Measurements from ENCODE around the gene TSEN15.

TSEN15 gene

DNA sequence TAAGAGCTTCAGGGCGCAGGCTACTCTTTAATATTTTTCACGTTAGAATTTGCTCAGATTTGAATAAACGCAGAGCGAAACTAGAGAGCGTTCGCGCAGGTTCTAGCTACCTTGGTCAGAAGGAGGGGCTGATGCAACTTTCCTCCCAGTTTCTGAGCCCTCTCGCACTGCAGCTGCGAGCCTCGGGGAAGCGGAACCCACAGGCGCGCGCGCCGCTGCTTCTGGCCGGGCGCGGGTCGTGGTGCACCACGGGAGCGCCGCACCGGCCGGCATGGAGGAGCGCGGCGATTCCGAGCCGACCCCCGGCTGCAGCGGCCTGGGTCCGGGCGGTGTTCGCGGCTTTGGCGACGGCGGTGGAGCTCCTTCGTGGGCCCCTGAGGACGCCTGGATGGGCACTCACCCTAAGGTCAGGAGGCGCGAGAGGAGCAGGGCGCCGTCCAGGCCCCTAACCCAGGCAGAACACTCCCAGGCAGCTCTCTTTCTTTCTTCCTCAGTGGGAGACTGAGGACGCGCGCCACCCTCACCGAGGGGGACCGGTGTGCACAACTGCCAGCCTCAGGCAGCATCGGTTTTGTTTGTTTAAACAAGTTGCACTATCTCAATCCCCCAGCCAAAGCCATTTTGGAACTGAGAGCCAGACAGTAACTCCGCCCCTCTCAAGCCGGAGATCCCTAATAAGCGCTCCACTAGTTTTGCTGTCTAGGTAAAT is at the start of gene TSEN15:
TSS of gene TSEN15 (plus strand) at position 246 of the 709 bp plus-strand sequence. CDS start at position 272, 26 bp downstream.
- no peaks in the 10 kb centered on the region for H3K9me3 ChIP-seq (ENCODE audit: control insufficient read depth, low read depth, low read length)
- peak within 1 kb of the TSS; percentile 58 for H3K27ac ChIP-seq (ENCODE audit: low read length)
- H3K27me3 ChIP-seq (ENCODE audit: control insufficient read depth, insufficient read depth, low read length) = peaks cover 15% of the 10 kb centered on the region
- H3K4me3 ChIP-seq (ENCODE audit: low read length) = peak within 1 kb of the TSS; percentile 93
- peak within 1 kb of the TSS; percentile 82 for H3K9ac ChIP-seq (ENCODE audit: low read length)
- H3K4me1 ChIP-seq (ENCODE audit: control insufficient read depth, low read depth, low read length) = peaks cover 45% of the 10 kb centered on the region
- no peaks in the 10 kb centered on the region for H3K36me3 ChIP-seq (ENCODE audit: control insufficient read depth, low read depth, low read length)

DNA sequence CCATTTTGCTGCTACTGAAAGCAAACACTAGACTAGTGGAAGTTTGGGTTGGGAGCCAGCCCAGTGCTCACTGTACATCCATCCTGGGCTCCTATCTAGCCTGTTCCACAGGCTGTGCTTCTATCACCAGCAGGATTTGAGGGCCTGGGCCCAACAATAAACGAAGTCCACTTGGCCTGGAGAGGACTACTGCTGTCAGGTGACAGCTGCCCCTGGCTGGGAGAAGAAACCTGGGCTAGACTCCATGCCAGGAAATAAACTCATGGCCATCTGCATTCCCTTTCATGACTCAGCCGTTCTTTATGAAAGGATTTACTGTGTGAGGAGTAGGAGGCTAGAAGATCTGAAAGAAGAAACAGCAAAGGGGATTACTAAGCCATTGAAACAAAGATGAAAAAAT is 49.5 kb upstream of the TSEN15 start:
- Histone ChIP-seq H3K36me3 (ENCODE audit: control insufficient read depth, low read depth, low read length) (no peaks in the 10 kb centered on the region), H3K27ac (ENCODE audit: low read length) (peak overlapping the region; percentile 28), H3K4me3 (ENCODE audit: low read length) (no peak overlapping the region), H3K9me3 (ENCODE audit: control insufficient read depth, low read depth, low read length) (no peaks in the 10 kb centered on the region), H3K27me3 (ENCODE audit: control insufficient read depth, insufficient read depth, low read length) (no peaks in the 10 kb centered on the region), H3K9ac (ENCODE audit: low read length) (no peak overlapping the region), H3K4me1 (ENCODE audit: control insufficient read depth, low read depth, low read length) (peaks cover 11% of the 10 kb centered on the region)

DNA sequence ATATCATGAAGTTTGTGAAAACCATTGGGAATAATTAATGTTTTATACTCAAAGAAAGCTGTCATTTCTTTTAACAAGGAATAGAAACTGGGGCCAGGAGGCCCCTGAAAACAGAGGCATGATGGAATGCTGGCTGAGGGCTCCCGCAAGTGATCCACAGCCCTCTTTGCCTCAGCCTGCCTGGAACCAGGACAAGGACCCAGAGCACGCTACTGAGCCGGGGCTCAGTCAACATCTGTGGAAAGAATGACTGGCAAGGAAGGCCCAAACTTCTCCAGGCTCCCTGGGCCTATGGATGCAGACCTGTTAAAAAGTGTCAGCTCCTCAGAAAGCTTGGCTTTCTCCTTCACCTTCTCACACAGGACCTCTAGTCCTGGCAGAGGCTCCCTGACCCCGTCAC is 46.6 kb upstream of the TSEN15 start:
- H3K4me1 ChIP-seq (ENCODE audit: control insufficient read depth, low read depth, low read length) = peaks cover 11% of the 10 kb centered on the region
- H3K36me3 ChIP-seq (ENCODE audit: control insufficient read depth, low read depth, low read length) = no peaks in the 10 kb centered on the region

DNA sequence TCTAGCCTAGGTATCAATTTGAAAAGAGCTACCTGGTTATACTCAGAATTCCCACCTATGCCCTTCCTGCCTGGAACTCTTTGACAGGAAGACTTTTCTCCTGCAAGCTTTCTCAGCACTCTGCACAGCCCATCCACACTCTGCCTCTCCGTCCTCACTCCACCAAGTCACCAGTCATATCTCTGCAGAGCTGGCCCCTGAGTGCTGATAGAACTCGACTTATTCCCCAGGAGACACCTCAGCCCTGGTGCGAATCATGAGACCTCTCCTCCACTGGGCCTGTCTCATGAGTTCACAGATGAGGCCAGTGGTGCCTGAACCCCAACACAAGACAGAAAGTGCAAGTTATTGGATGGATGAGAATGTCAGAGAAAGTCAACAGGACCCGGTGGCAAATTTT is 46.0 kb upstream of the TSEN15 start:
- no peak overlapping the region for H3K27ac ChIP-seq (ENCODE audit: low read length)

More for the DNA sequence above, 46.6 kb upstream of the TSEN15 start:
- Histone ChIP-seq H3K4me3 (ENCODE audit: low read length) (no peak overlapping the region), H3K27ac (ENCODE audit: low read length) (no peak overlapping the region), H3K9ac (ENCODE audit: low read length) (no peak overlapping the region), H3K27me3 (ENCODE audit: control insufficient read depth, insufficient read depth, low read length) (no peaks in the 10 kb centered on the region), H3K9me3 (ENCODE audit: control insufficient read depth, low read depth, low read length) (no peaks in the 10 kb centered on the region)

DNA sequence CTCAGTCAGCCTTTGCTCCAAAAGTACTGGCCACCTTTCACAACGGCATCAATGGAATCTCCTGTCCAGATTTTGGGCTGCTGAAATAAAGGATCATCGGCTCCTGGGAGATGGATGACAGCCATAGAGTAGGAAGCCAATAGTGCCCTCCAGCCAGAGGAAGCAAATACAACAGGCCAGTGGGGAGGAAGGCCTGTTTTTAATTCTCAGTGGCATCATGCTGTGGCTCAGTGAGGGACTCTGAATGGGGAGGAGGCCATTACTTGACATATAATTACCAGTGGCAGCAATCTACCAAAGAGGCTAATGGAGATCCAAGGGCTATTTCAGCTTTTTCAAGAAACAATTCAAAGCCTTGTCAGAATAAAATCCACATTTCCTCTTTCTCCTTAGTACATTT is 40.7 kb upstream of the TSEN15 start:
- Histone ChIP-seq H3K36me3 (ENCODE audit: control insufficient read depth, low read depth, low read length) (no peaks in the 10 kb centered on the region), H3K4me3 (ENCODE audit: low read length) (no peak overlapping the region), H3K9ac (ENCODE audit: low read length) (no peak overlapping the region), H3K4me1 (ENCODE audit: control insufficient read depth, low read depth, low read length) (no peaks in the 10 kb centered on the region), H3K27me3 (ENCODE audit: control insufficient read depth, insufficient read depth, low read length) (no peaks in the 10 kb centered on the region), H3K9me3 (ENCODE audit: control insufficient read depth, low read depth, low read length) (no peaks in the 10 kb centered on the region), H3K27ac (ENCODE audit: low read length) (no peak overlapping the region)

More for the DNA sequence above, 46.0 kb upstream of the TSEN15 start:
- Histone ChIP-seq H3K27me3 (ENCODE audit: control insufficient read depth, insufficient read depth, low read length) (no peaks in the 10 kb centered on the region), H3K9ac (ENCODE audit: low read length) (no peak overlapping the region), H3K36me3 (ENCODE audit: control insufficient read depth, low read depth, low read length) (no peaks in the 10 kb centered on the region), H3K4me1 (ENCODE audit: control insufficient read depth, low read depth, low read length) (peaks cover 11% of the 10 kb centered on the region), H3K9me3 (ENCODE audit: control insufficient read depth, low read depth, low read length) (no peaks in the 10 kb centered on the region), H3K4me3 (ENCODE audit: low read length) (no peak overlapping the region)

DNA sequence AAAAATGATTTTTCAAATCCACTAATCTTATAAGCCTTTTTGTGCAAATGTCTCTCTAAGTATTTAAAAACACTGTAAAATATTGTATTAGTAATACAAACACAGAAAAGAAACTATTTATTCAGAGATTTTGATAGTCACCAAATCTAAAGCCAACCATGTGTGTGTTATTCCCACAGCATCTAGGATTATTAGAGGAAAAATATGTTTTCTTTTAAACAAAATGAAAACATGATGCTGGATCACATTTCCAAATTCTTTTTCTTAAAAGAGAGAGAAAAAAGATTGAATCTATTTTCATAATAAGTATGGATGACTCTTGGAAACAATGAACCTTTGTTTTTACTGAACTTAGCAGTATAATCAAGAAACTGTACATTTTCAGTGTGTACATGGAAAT is 39.3 kb upstream of the TSEN15 start:
- Histone ChIP-seq H3K4me3 (ENCODE audit: low read length) (no peak overlapping the region), H3K9ac (ENCODE audit: low read length) (no peak overlapping the region), H3K4me1 (ENCODE audit: control insufficient read depth, low read depth, low read length) (peaks cover under 1% of the 10 kb centered on the region), H3K36me3 (ENCODE audit: control insufficient read depth, low read depth, low read length) (no peaks in the 10 kb centered on the region), H3K27me3 (ENCODE audit: control insufficient read depth, insufficient read depth, low read length) (no peaks in the 10 kb centered on the region), H3K9me3 (ENCODE audit: control insufficient read depth, low read depth, low read length) (no peaks in the 10 kb centered on the region), H3K27ac (ENCODE audit: low read length) (no peak overlapping the region)

DNA sequence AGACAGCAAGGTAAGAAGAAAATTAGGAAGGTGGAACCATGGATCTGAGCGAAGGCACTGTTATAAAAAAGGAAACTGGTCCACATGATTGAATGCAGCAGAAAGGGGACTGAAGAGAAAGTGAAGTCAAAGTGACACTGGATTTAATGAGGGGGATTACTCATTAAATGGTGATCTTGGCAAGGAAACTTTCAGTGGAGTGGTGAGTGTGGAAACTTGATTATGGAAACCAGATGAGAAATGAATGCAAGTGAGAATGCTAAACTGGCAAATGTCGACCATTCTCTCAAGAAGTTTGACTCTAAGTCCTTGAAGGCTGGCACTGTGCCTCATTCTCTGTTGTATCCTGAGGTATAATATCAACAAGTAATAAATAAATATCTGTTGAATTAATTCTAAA is 37.3 kb upstream of the TSEN15 start:
- H3K36me3 ChIP-seq (ENCODE audit: control insufficient read depth, low read depth, low read length) = no peaks in the 10 kb centered on the region
- no peak overlapping the region for H3K4me3 ChIP-seq (ENCODE audit: low read length)
- no peak overlapping the region for H3K27ac ChIP-seq (ENCODE audit: low read length)
- no peaks in the 10 kb centered on the region for H3K9me3 ChIP-seq (ENCODE audit: control insufficient read depth, low read depth, low read length)
- H3K4me1 ChIP-seq (ENCODE audit: control insufficient read depth, low read depth, low read length) = peaks cover 7% of the 10 kb centered on the region
- no peak overlapping the region for H3K9ac ChIP-seq (ENCODE audit: low read length)
- no peaks in the 10 kb centered on the region for H3K27me3 ChIP-seq (ENCODE audit: control insufficient read depth, insufficient read depth, low read length)

DNA sequence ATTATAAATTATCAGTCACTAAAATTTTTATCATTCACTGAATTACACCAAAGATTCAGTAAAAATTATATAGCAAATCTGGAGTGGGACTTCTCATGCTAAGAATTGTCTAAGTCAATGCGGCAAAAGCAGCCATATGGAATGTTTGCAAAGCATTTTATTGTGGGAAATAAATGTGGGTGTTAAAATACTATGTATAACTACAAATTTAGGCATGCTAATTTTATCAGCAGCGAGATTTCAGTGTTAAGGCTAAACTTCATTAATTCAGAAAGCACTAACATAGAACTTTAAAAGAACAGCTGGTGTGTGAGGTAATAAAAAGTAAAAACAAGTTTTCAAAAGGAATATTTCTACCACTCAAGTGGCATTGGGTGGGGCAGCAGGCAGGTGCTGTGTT is 35.4 kb upstream of the TSEN15 start:
- peaks cover 7% of the 10 kb centered on the region for H3K4me1 ChIP-seq (ENCODE audit: control insufficient read depth, low read depth, low read length)
- no peak overlapping the region for H3K9ac ChIP-seq (ENCODE audit: low read length)
- H3K9me3 ChIP-seq (ENCODE audit: control insufficient read depth, low read depth, low read length) = no peaks in the 10 kb centered on the region
- no peaks in the 10 kb centered on the region for H3K36me3 ChIP-seq (ENCODE audit: control insufficient read depth, low read depth, low read length)
- no peaks in the 10 kb centered on the region for H3K27me3 ChIP-seq (ENCODE audit: control insufficient read depth, insufficient read depth, low read length)
- no peak overlapping the region for H3K27ac ChIP-seq (ENCODE audit: low read length)
- no peak overlapping the region for H3K4me3 ChIP-seq (ENCODE audit: low read length)

DNA sequence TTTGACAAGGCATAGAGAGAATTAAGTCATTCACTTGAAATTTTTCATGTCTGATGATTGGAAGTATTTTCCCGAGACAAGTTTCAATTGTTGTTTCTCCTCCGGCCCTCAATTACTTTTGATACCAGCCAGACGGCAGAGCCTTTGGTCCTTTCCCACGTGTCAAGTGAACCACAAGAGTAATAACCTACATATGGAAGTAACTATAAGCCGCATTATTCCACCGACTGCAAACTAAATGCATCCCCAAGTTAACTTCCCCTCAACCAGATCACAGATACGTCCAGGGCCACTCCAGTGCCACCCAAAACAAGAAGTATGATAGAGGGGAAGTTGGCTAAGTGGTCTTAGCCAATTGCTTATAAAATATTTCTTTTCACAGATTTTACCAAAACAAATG is 34.2 kb upstream of the TSEN15 start:
- H3K4me1 ChIP-seq (ENCODE audit: control insufficient read depth, low read depth, low read length) = peaks cover 7% of the 10 kb centered on the region
- no peak overlapping the region for H3K27ac ChIP-seq (ENCODE audit: low read length)
- no peaks in the 10 kb centered on the region for H3K27me3 ChIP-seq (ENCODE audit: control insufficient read depth, insufficient read depth, low read length)
- no peak overlapping the region for H3K4me3 ChIP-seq (ENCODE audit: low read length)
- no peaks in the 10 kb centered on the region for H3K9me3 ChIP-seq (ENCODE audit: control insufficient read depth, low read depth, low read length)
- no peaks in the 10 kb centered on the region for H3K36me3 ChIP-seq (ENCODE audit: control insufficient read depth, low read depth, low read length)
- no peak overlapping the region for H3K9ac ChIP-seq (ENCODE audit: low read length)

DNA sequence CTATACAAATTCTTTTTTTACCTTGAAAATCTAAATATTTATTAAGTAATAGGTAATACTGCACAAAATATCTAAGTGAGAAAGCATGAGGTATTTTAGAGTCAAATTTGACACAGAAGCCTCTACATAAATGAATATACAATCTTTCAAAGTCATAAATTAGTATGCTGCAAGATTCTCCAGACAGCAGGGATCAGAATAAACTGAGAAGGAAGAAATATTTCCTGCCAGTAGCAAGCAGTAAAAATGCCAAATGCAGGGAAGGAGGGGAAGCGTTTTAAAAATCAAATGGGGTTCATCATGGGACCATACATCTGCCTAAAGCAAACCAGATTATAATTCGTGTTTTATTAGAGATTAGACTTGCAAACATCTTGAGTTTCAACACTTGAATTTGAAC is 32.9 kb upstream of the TSEN15 start:
- no peak overlapping the region for H3K9ac ChIP-seq (ENCODE audit: low read length)
- H3K27ac ChIP-seq (ENCODE audit: low read length) = no peak overlapping the region
- H3K4me1 ChIP-seq (ENCODE audit: control insufficient read depth, low read depth, low read length) = peaks cover 11% of the 10 kb centered on the region
- no peak overlapping the region for H3K4me3 ChIP-seq (ENCODE audit: low read length)
- H3K9me3 ChIP-seq (ENCODE audit: control insufficient read depth, low read depth, low read length) = no peaks in the 10 kb centered on the region
- H3K36me3 ChIP-seq (ENCODE audit: control insufficient read depth, low read depth, low read length) = no peaks in the 10 kb centered on the region
- H3K27me3 ChIP-seq (ENCODE audit: control insufficient read depth, insufficient read depth, low read length) = no peaks in the 10 kb centered on the region

DNA sequence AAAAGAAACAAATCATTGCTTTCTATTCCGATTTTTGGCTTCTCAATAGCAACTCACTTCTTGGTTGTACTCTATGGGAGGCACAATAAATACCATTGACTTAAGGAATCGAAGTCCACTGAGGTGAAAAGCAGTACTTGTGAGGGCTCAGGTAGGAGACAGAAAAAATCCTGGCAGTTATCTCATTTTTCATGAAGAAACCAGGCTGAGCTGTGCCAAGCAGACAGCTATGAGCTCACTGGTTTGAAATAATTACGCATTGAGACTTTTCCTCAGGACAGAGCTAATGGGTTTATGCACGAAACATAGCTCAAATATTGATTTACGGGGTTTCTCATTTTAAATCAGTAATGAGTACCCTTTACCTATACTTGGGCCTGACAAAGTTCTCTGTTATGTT is 32.5 kb upstream of the TSEN15 start:
- no peaks in the 10 kb centered on the region for H3K9me3 ChIP-seq (ENCODE audit: control insufficient read depth, low read depth, low read length)
- no peak overlapping the region for H3K9ac ChIP-seq (ENCODE audit: low read length)
- H3K27me3 ChIP-seq (ENCODE audit: control insufficient read depth, insufficient read depth, low read length) = no peaks in the 10 kb centered on the region
- H3K27ac ChIP-seq (ENCODE audit: low read length) = no peak overlapping the region
- H3K4me3 ChIP-seq (ENCODE audit: low read length) = no peak overlapping the region
- peaks cover 11% of the 10 kb centered on the region for H3K4me1 ChIP-seq (ENCODE audit: control insufficient read depth, low read depth, low read length)
- no peaks in the 10 kb centered on the region for H3K36me3 ChIP-seq (ENCODE audit: control insufficient read depth, low read depth, low read length)

DNA sequence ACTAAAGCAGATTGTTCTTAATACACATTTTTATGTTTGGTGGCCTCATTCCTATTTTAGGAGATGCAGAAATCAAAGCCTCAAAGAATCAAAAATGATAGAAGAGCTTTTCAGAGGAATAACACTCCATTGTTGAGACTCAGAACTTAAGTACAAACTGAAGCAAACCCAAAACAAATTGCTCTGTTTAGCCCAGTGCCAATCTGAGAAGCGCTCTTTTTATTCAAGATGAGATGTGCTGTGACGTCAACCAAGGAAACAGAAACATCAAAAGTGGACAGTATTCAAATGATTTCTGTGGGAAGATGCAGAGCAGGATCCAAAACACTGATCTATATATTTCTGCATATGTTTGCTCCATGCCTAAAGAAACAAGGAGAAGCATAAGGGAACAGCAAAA is 32.0 kb upstream of the TSEN15 start:
- Histone ChIP-seq H3K9me3 (ENCODE audit: control insufficient read depth, low read depth, low read length) (no peaks in the 10 kb centered on the region), H3K36me3 (ENCODE audit: control insufficient read depth, low read depth, low read length) (no peaks in the 10 kb centered on the region), H3K27me3 (ENCODE audit: control insufficient read depth, insufficient read depth, low read length) (no peaks in the 10 kb centered on the region), H3K9ac (ENCODE audit: low read length) (no peak overlapping the region), H3K4me3 (ENCODE audit: low read length) (no peak overlapping the region), H3K27ac (ENCODE audit: low read length) (no peak overlapping the region), H3K4me1 (ENCODE audit: control insufficient read depth, low read depth, low read length) (peaks cover 11% of the 10 kb centered on the region)
